NCI-H774 (cell line): ENCODE results near the gene SLC36A3.
"Not testable (repeated sequence)": the region's sequence is repeated elsewhere in the genome, so short reads cannot be mapped to it uniquely, and the experiment has no call there.

Source experiments
- DNase-seq: peaks from one replicate; lab custom pipeline; 2025; lab: John Stamatoyannopoulos, UW

The SLC36A3 gene

DNA sequence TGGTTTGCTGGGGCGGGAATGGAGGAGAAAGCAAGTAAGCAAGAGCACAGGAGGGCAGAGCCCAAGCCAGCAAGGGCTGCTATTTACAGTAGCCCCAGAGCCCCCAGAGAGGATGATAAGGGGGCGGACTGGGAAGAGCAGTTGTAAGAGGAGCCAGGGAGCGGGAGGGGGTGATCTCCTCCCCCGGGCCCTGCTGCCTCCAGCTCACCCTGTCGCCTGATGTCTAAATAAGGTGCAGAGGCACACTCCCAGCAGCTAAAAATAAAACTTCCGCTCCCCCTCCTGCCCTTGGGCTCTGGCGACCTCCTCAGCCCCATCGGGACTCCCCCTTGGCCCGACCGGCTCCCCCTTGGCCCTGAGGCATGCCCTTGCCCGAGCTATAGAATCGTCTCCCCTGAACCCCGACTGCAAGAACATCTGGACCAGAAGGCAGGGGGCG is 65.2 kb downstream of the SLC36A3 start:
- no peak for DNase-seq

DNA sequence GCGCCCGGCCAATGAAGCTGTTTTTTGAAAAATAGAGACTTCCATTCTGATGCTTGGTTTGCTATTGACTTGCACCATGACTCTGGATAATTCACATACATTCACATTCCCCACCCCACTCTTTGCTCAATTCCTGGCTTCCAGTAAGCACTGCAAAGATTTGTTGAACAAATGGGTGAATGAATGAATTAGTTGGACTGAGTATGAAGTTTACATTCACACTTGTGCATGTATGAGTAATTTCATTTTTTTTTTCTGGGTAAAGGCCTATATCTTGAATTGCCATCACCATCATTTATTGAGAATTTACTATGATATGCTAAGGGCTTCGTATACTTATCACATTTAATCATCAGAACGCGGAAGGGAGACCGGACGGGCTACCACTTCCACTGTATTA is 65.9 kb downstream of the SLC36A3 start:
- DNase-seq: no peak

DNA sequence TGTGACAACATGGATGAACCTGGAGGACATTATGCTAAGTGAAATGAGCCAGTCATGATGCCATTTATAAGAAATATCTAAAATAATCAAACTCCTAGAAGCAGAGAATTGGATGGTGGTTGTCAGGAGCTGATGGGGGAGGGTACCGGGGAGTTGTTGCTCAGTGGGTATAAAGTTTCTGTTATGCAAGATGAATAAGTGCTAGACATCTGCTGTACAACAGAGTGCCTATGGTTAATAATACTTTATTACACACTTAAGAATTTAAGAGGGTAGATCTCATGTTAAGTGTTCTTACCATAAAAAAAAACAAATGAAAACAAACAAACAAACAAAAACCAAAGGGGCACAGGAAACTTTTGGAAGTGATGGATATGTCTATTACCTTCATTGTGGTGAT is 66.7 kb downstream of the SLC36A3 start:
- DNase-seq: no peak

DNA sequence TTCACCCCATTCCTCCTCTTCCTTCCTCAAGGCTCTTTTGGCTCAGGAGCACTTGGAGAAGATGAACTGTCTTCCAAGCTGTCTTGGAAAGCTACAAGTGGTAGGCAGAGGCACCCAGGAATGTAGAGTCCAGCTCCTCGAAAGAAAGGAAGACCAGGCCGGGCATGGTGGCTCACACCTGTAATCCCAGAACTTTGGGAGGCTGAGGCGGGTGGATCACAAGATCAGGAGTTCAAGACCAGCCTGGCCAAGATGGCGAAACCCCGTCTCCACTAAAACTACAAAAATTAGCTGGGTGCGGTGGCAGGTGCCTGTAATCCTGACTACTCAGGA is 68.4 kb downstream of the SLC36A3 start:
- not testable (repeated sequence) for DNase-seq

DNA sequence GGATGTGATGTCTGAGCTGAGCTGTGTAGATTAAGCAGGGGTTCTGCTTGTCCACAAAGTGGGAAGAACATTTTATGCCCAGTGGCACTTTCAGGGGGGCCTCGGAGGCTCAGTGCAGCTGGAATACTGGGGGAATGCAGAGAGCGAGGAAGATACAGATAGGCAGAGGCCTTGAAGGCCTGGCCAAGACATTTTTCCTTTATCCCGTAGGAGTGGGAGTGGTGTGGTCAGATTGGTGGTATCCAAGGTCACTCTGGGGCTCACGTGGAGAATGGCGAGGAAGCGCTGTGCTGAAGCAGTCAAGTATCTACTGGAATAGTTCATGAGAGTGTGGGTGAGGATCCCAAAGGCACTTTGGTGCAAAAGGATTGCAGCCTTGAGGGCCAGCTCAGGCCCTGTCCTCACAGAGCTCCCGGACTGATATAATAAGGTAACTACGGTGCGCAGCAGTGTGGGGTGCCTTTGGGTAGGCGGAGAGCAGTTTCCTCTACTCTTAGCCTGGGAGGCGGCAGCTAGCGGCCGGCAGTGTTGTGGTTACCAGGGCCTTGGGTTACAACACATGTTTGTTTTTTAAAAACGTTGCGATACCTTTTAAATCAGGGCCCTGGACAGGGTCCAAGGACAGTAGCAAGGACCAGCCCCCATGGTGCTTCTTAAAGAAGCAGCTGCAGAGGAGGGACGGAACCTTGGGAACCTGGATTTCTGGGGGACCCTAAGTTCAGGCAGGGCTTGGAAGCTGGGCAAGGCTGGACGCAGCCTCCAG is 68.9 kb downstream of the SLC36A3 start:
- DNase-seq: no peak

DNA sequence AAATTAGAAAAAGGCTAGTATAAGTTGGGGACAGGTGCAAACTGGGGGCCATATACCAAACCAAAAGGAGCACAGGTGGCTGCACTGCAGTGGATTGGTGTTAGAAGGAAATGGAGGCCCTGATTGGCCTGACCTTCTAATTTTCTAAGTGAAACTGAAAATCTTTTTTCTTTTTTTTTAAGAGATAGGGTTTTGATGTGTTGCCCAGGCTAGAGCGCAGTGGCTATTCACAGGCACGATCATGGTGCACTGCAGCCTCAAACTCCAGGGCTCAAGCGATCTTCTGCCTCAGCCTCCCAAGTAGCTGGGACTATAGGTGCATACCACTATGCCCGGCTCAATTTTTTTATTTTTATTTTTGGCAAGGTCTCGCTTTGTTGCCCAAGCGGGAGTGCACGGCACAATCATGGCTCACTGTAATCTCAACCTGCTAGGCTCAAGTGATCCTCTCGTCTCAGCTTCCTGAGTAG is 69.9 kb downstream of the SLC36A3 start:
- DNase-seq: no peak

DNA sequence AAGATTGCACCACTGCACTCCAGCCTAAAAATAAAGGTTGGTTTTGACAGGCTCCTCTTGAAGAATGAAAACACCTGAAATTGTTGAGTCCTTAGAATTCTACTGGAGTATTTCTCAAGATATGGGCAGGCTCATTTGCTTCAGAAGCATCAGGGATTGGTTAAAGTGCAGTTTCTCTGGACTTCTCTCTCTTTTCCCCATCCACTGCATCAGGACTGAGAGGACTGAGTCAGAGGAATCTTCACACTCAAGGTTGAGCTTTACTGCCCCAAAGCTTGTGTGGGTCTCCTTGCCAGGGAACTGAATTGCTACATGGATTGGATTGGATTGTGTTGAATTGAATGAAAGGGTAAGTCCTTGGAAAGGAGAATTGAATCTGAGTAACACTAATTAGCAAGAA is 72.2 kb downstream of the SLC36A3 start:
- no peak for DNase-seq

DNA sequence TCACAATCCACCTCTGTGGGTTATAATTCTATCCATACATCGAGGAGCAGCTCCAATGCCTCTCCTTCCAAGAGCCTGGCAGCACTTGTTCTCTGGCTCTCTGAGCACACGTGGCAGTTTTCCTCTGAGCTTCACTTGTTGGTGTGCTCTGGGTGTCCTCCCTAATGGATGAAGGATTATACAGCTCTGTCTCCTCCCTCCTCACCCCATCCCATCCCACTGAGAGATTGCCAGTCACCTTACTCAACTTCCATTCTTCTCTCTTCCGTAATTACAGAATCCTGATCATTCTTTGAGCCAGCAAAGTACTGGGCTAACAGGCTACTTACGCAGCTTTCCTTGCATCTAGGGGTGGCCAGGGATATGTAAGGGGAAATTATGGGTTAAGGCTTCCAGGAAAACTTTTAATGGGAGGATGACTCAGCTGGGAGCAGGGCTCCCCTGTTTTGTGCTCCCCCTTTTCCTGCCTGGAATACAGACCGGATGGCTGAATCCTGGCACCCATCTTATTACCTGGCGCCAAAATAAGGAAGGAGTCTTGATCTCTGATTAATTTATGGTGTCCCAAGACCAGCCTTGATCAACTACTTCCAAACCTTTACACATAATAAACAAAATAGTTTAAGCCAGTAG is 73.4 kb downstream of the SLC36A3 start:
- no peak for DNase-seq

DNA sequence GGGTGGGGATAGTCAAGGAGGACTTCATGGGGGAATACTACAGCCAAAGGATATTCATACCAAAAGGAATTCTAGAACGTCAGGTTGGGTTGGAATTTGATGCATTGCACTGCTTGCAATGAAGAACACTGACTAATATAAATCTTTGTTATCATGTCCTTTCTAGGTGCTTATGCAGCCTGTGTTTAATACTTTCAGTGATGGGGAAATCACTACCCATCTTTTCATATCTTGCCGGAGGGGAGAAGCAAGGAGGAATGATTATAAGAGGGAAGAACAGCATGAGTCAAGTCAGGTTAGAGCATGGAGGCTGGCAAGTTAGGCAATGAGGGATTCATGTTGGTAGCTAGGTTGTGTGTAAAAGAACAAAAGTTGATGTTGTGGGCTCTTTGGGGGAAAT is 74.6 kb downstream of the SLC36A3 start:
- DNase-seq: no peak

DNA sequence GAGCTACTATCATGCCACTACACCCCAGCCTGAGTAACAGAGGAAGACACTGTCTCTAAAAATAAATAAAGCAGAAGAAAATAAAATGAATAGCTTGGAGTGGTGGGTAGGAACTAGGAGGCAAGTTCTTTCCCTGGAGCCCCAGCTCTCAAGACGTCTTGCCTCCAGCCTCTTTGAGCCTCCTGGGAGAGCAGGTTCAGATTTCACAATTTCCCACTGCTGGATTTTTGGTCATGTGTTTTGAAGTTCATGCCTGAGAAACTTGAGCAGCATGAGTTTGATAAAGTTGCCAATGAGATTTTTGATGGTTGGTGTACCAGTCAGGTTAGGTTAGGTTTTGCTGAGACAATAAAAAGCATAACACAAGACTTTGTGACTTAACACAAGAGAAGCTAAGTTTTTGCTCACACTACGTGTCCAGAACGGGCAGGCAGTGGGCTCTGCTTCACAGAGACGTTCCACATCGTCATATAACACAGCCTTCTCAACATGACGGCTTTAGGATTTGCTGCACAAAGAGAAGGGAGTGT is 75.6 kb downstream of the SLC36A3 start:
- no peak for DNase-seq
